ENCODE data around the gene GYPC. TPM values are rescaled to one million over a fixed set of nuclear protein-coding genes. Genes with fewer than 3 reads are reported as not detected.

Gene GYPC, protein sequence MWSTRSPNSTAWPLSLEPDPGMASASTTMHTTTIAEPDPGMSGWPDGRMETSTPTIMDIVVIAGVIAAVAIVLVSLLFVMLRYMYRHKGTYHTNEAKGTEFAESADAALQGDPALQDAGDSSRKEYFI
- 100 to 1,000 TPM in 2 of 4 donors, 10 to 100 TPM in 2; 93.4 to 151 (median 108) TPM for total RNA-seq

DNA sequence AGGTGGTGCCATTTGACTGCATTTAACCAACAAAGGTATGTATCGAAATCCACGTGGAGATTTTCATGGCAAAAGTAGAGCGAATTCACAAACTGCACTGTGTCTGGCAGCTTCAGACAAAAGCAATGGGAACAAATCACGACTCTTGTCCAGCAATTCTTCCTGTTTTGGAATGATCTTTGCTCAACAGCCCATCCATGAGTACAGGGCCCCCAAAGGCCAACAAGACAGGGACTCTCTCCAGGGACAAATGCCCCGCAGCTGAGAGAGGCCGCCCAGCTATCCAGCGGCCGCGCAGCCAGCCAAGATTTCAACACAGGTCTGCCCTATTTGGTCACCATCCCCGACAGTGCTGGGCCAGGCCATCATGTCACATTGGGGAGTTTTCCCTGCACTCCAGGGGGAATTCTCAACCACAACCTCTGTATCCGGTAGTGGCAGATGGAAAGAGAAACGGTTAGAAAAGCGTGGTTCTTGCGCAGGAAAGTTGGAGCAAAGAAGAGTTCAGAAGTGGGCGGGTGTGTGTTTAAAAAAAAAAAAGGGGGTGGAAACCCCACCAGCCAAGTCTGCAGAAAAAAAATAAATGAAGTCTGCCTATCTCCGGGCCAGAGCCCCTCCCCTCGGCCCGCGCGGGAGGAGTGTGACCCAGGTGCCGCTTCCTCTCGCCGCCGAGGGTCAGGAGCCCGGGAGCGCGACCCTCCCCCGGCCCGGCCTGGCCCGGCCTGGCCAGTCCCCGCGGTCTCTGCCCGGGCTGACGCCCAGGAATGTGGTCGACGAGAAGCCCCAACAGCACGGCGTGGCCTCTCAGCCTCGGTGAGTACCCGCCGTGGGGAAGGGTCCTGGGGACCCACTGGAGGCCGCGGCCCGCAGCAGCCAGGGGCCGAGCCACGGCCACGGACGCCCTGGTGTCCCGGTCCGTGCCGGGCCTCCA, at the start of gene GYPC:
Gene GYPC, plus strand, starts transcription at position 659 of the 931 bp plus-strand sequence. Its CDS starts 106 bp downstream, at position 765.
- Histone ChIP-seq H3K4me1 (peaks cover 3 to 51% (median 32%) of the 10 kb centered on the region in 3 donors), H3K9me3 (no peaks in the 10 kb centered on the region), H3K27me3 (no peaks in the 10 kb centered on the region), H3K27ac (peak within 1 kb of the TSS; percentile 79 to 99 (median 98)), H3K4me3 (peak within 1 kb of the TSS; percentile 46 to 82), H3K36me3 (no peaks in the 10 kb centered on the region)
- no peak for TF ChIP-seq EP300 (IDR thresholded peaks at IDR 0.05)
- TF ChIP-seq POLR2AphosphoS5 (IDR thresholded peaks at IDR 0.05), result peak; percentile 70
- 5 to 6% methylated on average over 19 to 22 of the region's 51 CpGs for WGBS, 2 donors (ENCODE audit: low coverage in 1 of 2)
- peak; percentile 64 for ATAC-seq

DNA sequence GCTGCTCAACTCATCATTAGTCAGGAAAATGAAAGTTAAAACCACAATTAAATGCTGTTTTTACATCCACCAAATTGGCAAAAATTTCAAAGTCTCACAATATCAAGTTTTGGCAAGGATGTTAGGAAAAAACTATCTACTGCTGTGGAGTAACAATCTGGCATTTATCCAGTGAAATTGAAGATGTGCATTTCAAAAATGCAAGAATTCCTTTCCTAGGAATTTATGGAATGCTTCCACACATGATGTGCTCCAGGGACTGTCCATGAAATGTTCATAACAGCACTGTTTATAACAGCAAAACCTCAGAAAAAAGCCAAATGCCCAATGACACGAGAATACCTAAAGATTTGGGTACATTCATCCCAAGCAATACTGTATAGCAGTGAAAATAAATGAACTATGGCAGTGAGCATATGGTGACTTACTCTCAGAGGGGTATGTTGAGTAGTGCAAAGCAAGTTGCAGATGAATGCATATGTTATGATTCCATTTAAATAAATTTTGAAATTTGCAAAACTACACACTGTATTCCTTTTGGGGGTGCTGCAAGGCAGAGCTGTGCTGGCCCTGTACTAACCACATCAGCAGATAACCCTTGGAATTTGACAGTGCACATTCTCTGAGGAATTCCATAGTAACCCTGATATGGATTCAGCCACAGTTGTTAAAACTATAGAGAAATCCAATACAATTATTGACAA, 41.3 kb upstream of the GYPC start:
- Histone ChIP-seq H3K9me3 (peaks cover 0 to 10% (median 0%) of the 10 kb centered on the region in 3 donors), H3K4me1 (no peaks in the 10 kb centered on the region), H3K27me3 (no peaks in the 10 kb centered on the region), H3K4me3 (no peak overlapping the region), H3K27ac (no peak overlapping the region), H3K36me3 (no peaks in the 10 kb centered on the region)
- TF ChIP-seq EP300 (IDR thresholded peaks at IDR 0.05) (no peak), POLR2A (IDR thresholded peaks at IDR 0.05) (no peak), POLR2AphosphoS5 (IDR thresholded peaks at IDR 0.05) (no peak)
- TF ChIP-seq, protein P1, sequence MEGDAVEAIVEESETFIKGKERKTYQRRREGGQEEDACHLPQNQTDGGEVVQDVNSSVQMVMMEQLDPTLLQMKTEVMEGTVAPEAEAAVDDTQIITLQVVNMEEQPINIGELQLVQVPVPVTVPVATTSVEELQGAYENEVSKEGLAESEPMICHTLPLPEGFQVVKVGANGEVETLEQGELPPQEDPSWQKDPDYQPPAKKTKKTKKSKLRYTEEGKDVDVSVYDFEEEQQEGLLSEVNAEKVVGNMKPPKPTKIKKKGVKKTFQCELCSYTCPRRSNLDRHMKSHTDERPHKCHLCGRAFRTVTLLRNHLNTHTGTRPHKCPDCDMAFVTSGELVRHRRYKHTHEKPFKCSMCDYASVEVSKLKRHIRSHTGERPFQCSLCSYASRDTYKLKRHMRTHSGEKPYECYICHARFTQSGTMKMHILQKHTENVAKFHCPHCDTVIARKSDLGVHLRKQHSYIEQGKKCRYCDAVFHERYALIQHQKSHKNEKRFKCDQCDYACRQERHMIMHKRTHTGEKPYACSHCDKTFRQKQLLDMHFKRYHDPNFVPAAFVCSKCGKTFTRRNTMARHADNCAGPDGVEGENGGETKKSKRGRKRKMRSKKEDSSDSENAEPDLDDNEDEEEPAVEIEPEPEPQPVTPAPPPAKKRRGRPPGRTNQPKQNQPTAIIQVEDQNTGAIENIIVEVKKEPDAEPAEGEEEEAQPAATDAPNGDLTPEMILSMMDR (IDR thresholded peaks at IDR 0.05), result no peak
- WGBS, 2 donors (ENCODE audit: low coverage in 1 of 2), result 29 to 50% methylated on average over 1 of the region's 1 CpG
- ATAC-seq, result no peak

DNA sequence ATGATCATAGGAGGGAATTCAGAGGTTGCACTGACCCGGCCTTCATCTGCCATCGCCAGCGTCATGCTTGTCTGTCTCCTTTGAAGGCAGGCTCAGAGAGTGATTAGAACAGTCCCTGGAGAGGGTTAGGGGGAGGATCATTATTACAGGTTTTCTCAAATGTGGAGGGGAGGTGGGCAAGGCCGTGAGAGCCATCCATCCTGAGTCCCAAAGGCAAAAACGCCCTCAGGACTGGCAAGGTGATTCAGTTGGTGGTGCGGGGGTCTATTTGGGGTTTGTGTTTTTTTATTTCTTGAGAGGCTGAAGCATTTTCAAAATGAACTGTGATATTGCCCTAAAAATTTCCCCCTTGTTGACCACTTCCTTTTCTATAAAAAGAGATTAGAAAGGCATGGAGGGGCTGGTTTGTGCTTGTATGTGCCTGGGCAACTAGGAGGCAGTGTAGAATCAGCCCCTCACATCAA, 39.3 kb upstream of the GYPC start:
- Histone ChIP-seq H3K27ac (no peak overlapping the region), H3K27me3 (no peaks in the 10 kb centered on the region), H3K4me3 (no peak overlapping the region), H3K4me1 (no peaks in the 10 kb centered on the region), H3K9me3 (peaks cover 0 to 7% (median 0%) of the 10 kb centered on the region in 3 donors), H3K36me3 (no peaks in the 10 kb centered on the region)
- ATAC-seq, result no peak
- WGBS, 2 donors (ENCODE audit: low coverage in 1 of 2), result 100% methylated on average over 3 of the region's 6 CpGs; no CpG with 5 or more reads in 1 of the 2 donors
- TF ChIP-seq POLR2AphosphoS5 (IDR thresholded peaks at IDR 0.05) (no peak), EP300 (IDR thresholded peaks at IDR 0.05) (no peak)

DNA sequence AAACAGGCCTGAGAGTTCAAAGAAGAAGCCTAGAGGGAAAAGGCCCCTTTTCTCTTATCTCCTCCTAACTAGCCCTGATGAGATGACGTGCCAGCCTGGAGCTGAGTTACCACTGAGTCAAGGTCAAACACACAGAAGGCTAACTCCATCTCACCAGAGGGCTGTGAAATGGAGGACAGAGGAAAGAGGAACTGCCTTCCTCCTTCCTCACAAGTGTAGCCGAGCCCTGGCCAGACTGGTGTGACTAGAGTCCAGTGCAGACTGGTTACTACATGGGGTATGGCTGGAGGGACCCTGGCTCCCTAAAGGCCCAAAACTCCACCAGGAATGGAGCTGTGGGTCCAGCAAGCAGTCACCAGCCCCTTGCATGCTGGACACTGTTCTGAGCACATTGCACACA, 35.7 kb upstream of the GYPC start:
- no peak for ATAC-seq
- Histone ChIP-seq H3K27me3 (no peaks in the 10 kb centered on the region), H3K36me3 (no peaks in the 10 kb centered on the region), H3K9me3 (peaks cover 0 to 6% (median 0%) of the 10 kb centered on the region in 3 donors), H3K27ac (no peak overlapping the region), H3K4me1 (no peaks in the 10 kb centered on the region), H3K4me3 (no peak overlapping the region)
- TF ChIP-seq EP300 (IDR thresholded peaks at IDR 0.05), result no peak
- no peak for TF ChIP-seq POLR2AphosphoS5 (IDR thresholded peaks at IDR 0.05)
- TF ChIP-seq, protein P1 (IDR thresholded peaks at IDR 0.05), result no peak
- TF ChIP-seq POLR2A (IDR thresholded peaks at IDR 0.05), result no peak
- WGBS, 2 donors (ENCODE audit: low coverage in 1 of 2), result 82 to 100% methylated on average over 1 of the region's 2 CpGs

DNA sequence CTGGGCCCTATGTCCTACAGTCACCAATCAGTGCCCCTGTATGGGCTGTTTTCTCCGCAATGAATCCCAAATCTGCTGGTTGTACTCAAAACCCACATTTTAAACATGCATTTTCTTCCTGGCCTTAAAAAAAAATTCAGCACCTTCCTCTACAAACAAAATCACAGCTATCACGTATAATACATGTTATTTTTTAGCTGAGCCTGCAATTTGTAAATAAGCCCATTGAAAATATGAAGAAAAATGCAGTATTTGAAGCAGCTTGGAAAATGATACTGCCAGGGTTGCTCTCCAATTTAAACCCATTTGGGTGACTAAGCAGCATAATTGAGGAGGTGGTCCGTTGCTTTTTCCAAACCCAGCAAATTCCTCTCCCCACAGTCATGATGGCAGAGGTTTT, 33.0 kb upstream of the GYPC start:
- 56 to 89% methylated on average over 3 of the region's 3 CpGs for WGBS, 2 donors (ENCODE audit: low coverage in 1 of 2)
- no peak for ATAC-seq
- Histone ChIP-seq H3K27ac (no peak overlapping the region), H3K27me3 (no peaks in the 10 kb centered on the region), H3K9me3 (peaks cover 0 to 6% (median 0%) of the 10 kb centered on the region in 3 donors), H3K36me3 (no peaks in the 10 kb centered on the region), H3K4me3 (no peak overlapping the region), H3K4me1 (no peaks in the 10 kb centered on the region)
- TF ChIP-seq EP300 (IDR thresholded peaks at IDR 0.05) (no peak), POLR2A (IDR thresholded peaks at IDR 0.05) (no peak), POLR2AphosphoS5 (IDR thresholded peaks at IDR 0.05) (no peak)
- TF ChIP-seq, protein P1 (IDR thresholded peaks at IDR 0.05), result no peak
